Measurements from ENCODE around the gene ADNP. TPM values are rescaled to one million over a fixed set of nuclear protein-coding genes. Genes with fewer than 3 reads are reported as not detected.
A peak's percentile ranks its signal among the peaks of the same experiment; 100 is the strongest.

ADNP gene
- total and polyA plus RNA-seq, 2 of the 13 experiments (the other 11 are each of a cell fraction or from before 2014, with no cell fraction given): 21.0 to 21.5 TPM

- TF ChIP-seq CREM (IDR thresholded peaks at IDR 0.05) (no peak), CREM (CRISPR knock-in tag; IDR thresholded peaks at IDR 0.05) (no peak), KDM5B (CRISPR knock-in tag; IDR thresholded peaks at IDR 0.05; ENCODE audit: borderline replicate concordance) (0 out of 2 replicates have a peak, but pooled peaks have one; percentile 2), EHMT2 (IDR thresholded peaks at IDR 0.05; ENCODE audit: borderline replicate concordance, low read depth, low read length) (no peak), TFDP2 (CRISPR knock-in tag; IDR thresholded peaks at IDR 0.05) (0 out of 2 replicates have a peak, but pooled peaks have one; percentile 4), EED (CRISPR knock-in tag; IDR thresholded peaks at IDR 0.05) (no peak), ZNF605 (CRISPR knock-in tag; IDR thresholded peaks at IDR 0.05) (0 out of 2 replicates have a peak, but pooled peaks have one; percentile 17), ZNF142 (CRISPR knock-in tag; IDR thresholded peaks at IDR 0.05) (no peak), RERE (CRISPR knock-in tag; IDR thresholded peaks at IDR 0.05; ENCODE audit: low read depth) (no peak), CTCF (CRISPR knock-in tag; IDR thresholded peaks at IDR 0.05) (peak; percentile 24; the same call in 1 of the 2 replicates), SUZ12 (IDR thresholded peaks at IDR 0.05; ENCODE audit: low read depth, low read length) (no peak), SMARCE1 (IDR thresholded peaks at IDR 0.05; ENCODE audit: borderline replicate concordance) (no peak), ZNF598 (CRISPR knock-in tag; IDR thresholded peaks at IDR 0.05; ENCODE audit: borderline replicate concordance) (0 out of 2 replicates have a peak, but pooled peaks have one; percentile 18), ZNF577 (CRISPR knock-in tag; IDR thresholded peaks at IDR 0.05; ENCODE audit: borderline replicate concordance, low read depth) (no peak), CBX2 (IDR thresholded peaks at IDR 0.05; ENCODE audit: low read depth, low read length) (no peak), CBX2 (CRISPR knock-in tag; IDR thresholded peaks at IDR 0.05; ENCODE audit: low read depth) (no peak)
These were observed 74.7 kb downstream of the ADNP start (continued) for GRCh38 chr20:50856475-50857041.

Data from HepG2 (cell line).